Muscle layer of duodenum (tissue), 2 donors: ENCODE results near the gene TNFRSF11A.

Experiments
- H3K27ac ChIP-seq: one replicate; pipeline ENCODE4 v1.7.0; 2013; ENCODE audit warnings: mild to moderate bottlenecking, low read length
- H3K27me3 ChIP-seq: one replicate; pipeline ENCODE4 v1.7.0; 2013; ENCODE audit warnings: low read depth, mild to moderate bottlenecking, control low read depth, low read length
- H3K36me3 ChIP-seq, 2 donors: one replicate each; pipeline ENCODE4 v1.7.0; 2013; ENCODE audit warnings: low read length in 2 of 2, control low read depth in 1 of 2, mild to moderate bottlenecking in 1 of 2; ENCODE audit not compliant: insufficient read depth in 2 of 2, control insufficient read depth in 1 of 2
- H3K4me1 ChIP-seq, 2 donors: one replicate each; pipeline ENCODE4 v1.7.0; 2013; ENCODE audit warnings: low read length in 2 of 2, mild to moderate bottlenecking in 2 of 2, control low read depth in 1 of 2, moderate library complexity in 1 of 2; ENCODE audit not compliant: insufficient read depth in 2 of 2, control insufficient read depth in 1 of 2
- H3K4me3 ChIP-seq, 2 donors: one replicate each; pipeline ENCODE4 v1.7.0; 2013; ENCODE audit warnings: low read length in 2 of 2, low read depth in 1 of 2, mild to moderate bottlenecking in 1 of 2
- H3K9me3 ChIP-seq, 2 donors: one replicate each; pipeline ENCODE4 v1.7.0; 2013; ENCODE audit warnings: low read length in 2 of 2, control low read depth in 1 of 2, mild to moderate bottlenecking in 1 of 2; ENCODE audit not compliant: control insufficient read depth in 1 of 2
- donor health status: healthy.

TNFRSF11A gene

DNA sequence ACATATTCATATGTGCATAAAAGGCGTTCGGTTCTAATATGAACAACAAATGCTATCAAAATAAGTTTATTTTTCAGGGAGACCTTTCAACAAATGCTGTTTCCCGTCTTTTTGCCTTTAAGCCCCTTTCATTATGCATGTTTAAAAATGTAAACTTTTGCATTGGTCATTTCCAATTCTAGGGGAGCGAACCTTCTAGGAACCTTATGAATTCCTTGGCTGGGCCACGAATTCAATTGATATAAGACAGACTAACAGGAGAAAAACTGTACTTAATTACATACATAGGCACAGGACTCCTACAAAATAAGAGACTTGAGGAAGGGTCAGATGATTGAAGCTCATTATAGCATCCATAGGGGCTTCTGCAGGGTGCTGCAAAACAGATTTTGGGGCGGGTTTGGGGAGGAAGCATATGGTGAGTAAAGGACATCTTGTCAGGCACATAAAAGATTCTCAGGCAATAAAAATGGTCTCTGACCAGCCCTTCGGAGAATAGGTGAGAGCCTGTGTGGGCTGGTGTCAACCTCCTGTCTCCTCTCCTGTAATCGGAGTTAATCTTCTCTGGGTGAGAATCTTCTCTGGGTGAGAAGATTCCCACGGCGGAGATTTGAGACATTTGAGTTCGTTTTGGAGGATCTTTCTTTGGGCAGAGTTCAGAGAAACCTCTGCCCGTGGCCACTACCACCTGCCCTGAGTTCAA, 1.7 kb downstream of the TNFRSF11A start:
- Histone ChIP-seq H3K27me3 (peaks cover 30% of the 10 kb centered on the region), H3K4me1 (peaks cover 4 to 16% of the 10 kb centered on the region in 2 donors), H3K4me3 (peak overlapping the region; percentile 69 to 78), H3K9me3 (no peaks in the 10 kb centered on the region), H3K36me3 (no peaks in the 10 kb centered on the region), H3K27ac (peak overlapping the region; percentile 40)

- Histone ChIP-seq H3K4me3 (peak overlapping the region in 1 of 2 donors; percentile 78), H3K27me3 (peaks cover 30% of the 10 kb centered on the region), H3K4me1 (peaks cover 4 to 16% of the 10 kb centered on the region in 2 donors), H3K36me3 (no peaks in the 10 kb centered on the region), H3K9me3 (no peaks in the 10 kb centered on the region), H3K27ac (no peak overlapping the region)
These were observed 2.9 kb downstream of the TNFRSF11A start for GRCh38 chr18:62327977-62328376.

DNA sequence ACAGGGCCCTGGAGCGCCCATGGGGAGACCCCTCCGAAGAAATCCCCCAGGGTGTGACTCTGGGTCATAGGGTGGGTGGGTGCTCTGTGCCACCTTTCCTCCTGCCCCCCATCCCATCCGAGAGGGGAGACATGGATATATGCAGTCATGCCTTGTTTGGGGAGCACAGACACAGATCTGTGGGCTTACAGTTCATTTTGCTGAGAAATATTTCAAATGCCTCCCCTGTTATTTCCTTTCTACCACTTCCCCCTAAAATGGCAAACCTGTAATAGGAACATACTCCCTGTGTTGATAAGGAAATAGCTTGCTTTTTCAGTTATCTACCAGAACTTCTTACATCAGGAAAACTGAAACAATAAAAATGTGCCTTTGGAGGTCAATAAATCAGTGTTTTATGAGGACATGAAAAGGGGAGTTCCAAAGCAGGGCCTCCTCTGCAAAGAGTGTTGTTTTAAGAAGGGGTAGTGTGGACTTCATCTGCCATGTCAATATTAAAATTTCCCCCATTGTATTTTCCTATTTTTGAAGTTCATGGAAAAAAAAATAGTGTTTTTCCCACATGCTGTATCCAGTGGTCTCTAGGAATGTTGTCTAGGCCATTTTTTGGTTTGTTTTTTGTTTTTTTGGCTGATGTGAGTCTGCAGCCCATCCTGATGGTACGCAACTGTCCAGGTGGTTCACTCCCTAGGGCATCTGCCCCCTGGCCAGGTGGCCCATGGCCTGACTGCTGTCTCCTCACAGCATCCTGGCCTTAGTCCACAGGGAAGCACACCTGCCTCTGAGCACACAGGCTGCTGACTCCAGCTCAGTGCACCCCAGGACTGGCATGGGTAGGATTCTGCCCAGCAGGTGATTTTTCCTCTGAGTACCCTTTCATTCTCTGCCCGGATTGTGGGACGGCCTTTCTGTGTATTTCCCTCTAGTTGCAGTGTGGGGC, 3.7 kb downstream of the TNFRSF11A start:
- peaks cover 4 to 16% of the 10 kb centered on the region in 2 donors for H3K4me1 ChIP-seq
- no peaks in the 10 kb centered on the region for H3K9me3 ChIP-seq
- no peak overlapping the region for H3K27ac ChIP-seq
- no peak overlapping the region for H3K4me3 ChIP-seq
- H3K27me3 ChIP-seq = peaks cover 30% of the 10 kb centered on the region
- H3K36me3 ChIP-seq = no peaks in the 10 kb centered on the region

DNA sequence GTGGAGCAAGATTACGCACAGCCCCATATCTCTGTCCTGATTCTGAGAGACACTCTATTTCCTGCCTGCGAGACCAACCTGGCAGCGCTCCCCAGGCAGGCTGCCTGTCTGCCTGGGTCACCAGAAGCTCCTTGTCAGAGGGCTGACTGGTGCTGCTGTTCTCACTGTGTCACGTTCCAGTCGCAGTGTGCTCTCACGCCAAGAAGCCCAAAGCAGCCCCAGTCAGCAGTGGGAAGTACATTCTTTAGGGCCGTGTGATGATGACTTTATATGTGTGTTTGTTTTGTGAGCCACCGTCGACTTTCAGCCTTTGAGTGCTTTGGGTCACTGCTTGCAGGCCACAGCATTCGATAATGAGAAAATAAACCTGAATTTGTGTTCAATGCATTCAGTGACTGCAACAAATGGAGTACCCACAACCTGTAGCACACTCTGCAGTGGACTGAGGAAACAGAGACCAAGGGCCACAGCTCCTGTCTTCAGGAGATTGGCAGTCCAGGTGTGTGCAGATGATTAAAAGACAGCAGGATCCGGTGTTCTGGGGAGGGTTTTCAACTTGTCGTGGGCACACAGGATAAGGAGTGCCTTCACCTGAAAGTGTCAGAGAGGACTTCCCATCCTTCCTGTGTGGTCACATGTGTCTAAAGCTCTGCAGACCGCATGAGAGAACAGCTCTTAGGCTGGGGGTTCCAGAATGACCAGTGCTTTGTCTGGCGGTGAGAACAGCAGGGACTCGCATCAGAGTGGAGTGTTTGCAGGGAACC, 4.8 kb downstream of the TNFRSF11A start:
- H3K36me3 ChIP-seq = no peaks in the 10 kb centered on the region
- H3K27ac ChIP-seq = peak overlapping the region; percentile 22
- peaks cover 4 to 16% of the 10 kb centered on the region in 2 donors for H3K4me1 ChIP-seq
- H3K4me3 ChIP-seq = peak overlapping the region in 1 of 2 donors; percentile 13
- H3K27me3 ChIP-seq = peaks cover 24% of the 10 kb centered on the region
- no peaks in the 10 kb centered on the region for H3K9me3 ChIP-seq

DNA sequence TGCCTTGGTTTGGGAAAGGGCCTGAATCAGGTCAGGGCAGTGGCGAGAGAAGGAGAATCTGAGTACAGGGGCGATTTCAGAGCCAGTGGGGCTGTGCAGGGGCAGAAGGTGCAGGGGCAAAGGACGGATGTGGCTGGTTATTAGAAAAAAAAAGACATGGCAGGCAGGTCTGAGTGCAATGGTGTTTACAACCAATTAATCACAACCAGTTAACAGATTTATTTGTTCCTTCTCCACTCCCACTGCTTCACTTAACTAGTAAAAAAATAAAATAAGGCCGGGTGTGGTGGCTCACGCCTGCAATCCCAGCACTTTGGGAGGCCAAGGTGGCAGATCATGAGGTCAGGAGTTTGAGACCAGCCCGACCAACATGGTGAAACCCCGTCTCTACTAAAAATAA, 5.5 kb downstream of the TNFRSF11A start:
- Histone ChIP-seq H3K27ac (no peak overlapping the region), H3K4me1 (peaks cover 4 to 13% of the 10 kb centered on the region in 2 donors), H3K9me3 (no peaks in the 10 kb centered on the region), H3K4me3 (peak overlapping the region in 1 of 2 donors; percentile 13), H3K36me3 (no peaks in the 10 kb centered on the region), H3K27me3 (peaks cover 24% of the 10 kb centered on the region)

DNA sequence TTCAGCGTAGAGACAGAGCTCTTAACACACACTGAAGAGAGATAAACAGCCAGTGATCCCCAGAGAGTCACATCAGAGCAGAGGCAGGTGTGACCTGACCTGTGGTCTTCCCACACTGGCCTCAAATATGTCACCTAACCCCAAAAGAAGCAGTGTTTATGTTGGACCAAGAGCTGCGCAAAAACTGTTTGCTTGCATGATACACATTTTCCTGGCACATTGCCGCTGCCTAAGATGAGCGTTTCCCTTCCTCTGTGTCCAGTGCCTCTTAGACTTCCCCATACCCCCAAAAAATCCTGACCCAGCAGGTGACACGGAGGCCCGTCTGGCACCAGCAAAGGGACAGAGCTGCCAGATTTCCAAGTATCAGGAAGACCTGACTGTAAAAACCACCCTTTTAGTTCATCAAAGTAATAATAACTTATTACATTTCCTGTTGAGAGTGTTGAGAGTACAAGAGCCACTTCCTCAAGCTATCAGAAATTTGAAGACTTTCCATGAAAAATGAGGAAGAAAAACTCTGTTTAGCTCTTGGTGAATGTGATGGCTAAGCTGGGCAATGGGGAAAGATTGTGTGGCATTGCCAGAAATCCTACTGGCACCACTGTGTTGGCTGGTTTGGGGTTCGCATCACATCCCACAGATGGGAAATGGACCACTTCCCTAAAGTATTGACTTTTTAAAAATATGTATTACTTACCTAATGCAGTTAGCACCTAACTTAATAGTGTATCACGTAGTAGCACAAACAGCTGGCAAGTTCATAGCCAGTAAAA, 6.7 kb downstream of the TNFRSF11A start:
- no peaks in the 10 kb centered on the region for H3K9me3 ChIP-seq
- no peaks in the 10 kb centered on the region for H3K36me3 ChIP-seq
- peaks cover 16% of the 10 kb centered on the region for H3K27me3 ChIP-seq
- no peak overlapping the region for H3K27ac ChIP-seq
- H3K4me1 ChIP-seq = peaks cover 4% of the 10 kb centered on the region in 2 donors
- no peak overlapping the region for H3K4me3 ChIP-seq

DNA sequence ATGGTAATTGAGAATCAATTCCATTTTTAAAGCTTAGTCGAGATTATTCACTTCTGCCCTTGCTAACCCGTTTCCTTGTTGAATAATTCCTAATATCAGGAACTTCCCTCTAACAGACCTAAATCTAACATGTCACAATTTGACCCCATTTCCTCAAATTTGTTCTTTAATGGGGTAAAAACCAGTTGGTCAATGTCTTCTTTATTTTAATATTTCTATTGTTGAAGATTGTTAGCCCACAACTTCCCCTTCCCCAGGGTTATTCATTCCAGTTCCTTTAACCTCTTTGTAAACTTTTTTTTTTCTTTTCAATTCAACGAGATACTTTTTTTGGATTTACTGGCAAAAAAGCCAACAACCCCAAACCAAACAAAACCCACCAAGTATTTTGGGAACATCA, 7.3 kb downstream of the TNFRSF11A start:
- no peaks in the 10 kb centered on the region for H3K9me3 ChIP-seq
- H3K4me3 ChIP-seq = no peak overlapping the region
- H3K27ac ChIP-seq = no peak overlapping the region
- H3K27me3 ChIP-seq = peaks cover 10% of the 10 kb centered on the region
- no peaks in the 10 kb centered on the region for H3K36me3 ChIP-seq
- H3K4me1 ChIP-seq = peaks cover 4% of the 10 kb centered on the region in 2 donors

DNA sequence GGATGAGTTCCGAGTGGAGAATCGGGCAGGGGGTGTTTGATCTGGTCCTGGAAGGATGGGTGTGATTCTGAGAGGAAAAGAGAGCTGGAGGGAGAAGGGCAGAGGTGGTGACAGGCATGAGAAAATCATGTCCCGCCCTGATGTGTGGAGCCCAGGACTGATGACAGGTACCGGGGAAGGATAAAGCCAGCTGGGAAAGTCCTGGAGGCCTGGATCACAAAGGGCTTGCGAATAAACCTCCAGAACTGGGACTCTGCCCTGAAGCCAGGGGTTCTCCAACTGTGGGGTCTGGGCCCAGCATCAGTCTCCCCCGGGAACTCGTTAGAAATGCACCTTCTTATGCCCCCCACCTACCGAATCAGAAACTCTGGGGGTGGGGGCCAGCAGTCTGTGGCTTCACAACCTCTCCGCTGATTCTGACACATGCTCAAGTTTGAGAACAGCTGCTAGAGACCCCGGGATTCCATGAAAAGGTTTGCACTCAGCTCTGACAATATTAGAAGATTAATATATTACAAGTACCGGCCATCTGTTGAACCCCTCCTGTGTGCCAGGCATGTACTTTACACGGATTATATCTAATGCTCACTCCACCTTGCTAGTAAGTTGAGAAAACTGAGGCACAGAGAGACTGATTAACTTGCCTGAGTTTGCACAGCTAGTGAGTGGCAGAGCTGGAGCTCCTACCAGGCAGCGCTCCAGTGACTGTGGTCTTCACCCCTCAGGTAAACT, 8.0 kb downstream of the TNFRSF11A start:
- H3K36me3 ChIP-seq = no peaks in the 10 kb centered on the region
- no peak overlapping the region for H3K4me3 ChIP-seq
- peaks cover 3% of the 10 kb centered on the region for H3K27me3 ChIP-seq
- no peak overlapping the region for H3K27ac ChIP-seq
- H3K9me3 ChIP-seq = no peaks in the 10 kb centered on the region
- H3K4me1 ChIP-seq = peaks cover 4% of the 10 kb centered on the region in 2 donors

DNA sequence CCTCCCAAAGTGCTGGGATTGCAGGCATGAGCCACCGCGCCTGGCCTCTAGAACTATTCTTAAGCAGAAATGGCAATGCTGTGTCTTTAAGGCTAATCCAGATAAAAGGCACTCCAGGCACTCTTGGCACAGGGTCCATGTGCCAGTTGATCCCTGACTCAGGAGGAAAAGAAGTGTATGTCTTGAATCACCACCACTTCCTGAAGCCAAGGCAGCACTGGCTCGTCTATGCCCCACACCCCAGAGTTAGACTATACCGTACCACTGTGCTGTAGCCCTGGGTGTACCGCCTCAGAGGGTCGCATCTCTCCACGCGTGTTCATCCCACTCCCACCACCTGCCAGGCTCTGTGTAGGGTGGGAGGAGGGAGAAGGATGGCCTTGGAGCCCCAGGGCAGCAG, 9.0 kb downstream of the TNFRSF11A start:
- H3K4me1 ChIP-seq = peaks cover 4 to 9% of the 10 kb centered on the region in 2 donors
- H3K9me3 ChIP-seq = no peaks in the 10 kb centered on the region
- no peak overlapping the region for H3K4me3 ChIP-seq
- H3K27me3 ChIP-seq = peaks cover 3% of the 10 kb centered on the region
- H3K27ac ChIP-seq = peak overlapping the region; percentile 42
- H3K36me3 ChIP-seq = no peaks in the 10 kb centered on the region

DNA sequence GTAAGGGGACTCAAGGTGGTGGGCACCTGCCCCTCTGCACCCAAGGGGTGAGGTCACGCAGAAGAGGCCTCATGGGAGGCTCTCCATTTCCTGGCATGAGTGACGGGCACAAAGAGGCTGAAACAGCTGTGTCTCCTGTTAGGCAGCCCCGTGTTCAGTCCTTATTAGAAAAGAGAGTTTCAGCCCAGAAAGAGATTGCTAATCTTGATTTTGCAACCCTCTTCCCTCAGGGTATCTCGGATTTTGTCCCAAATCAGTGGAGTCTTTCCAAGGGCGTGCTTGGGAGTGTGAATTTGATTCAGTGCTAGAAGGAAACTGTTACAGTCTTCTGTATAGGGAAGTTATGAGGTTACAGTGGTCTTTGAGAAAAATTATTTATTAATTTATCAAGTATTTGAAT, 10.4 kb downstream of the TNFRSF11A start:
- Histone ChIP-seq H3K9me3 (no peaks in the 10 kb centered on the region), H3K4me3 (no peak overlapping the region), H3K27me3 (no peaks in the 10 kb centered on the region), H3K36me3 (no peaks in the 10 kb centered on the region), H3K27ac (no peak overlapping the region), H3K4me1 (peaks cover 4 to 13% of the 10 kb centered on the region in 2 donors)
